Measurements from ENCODE around the gene IL17B.

- TF ChIP-seq CTCF (IDR thresholded peaks at IDR 0.05; ENCODE audit: low read length) (no peak), EZH2 (optimal IDR thresholded peaks at IDR 0.05; ENCODE audit: low read depth, low read length) (no peak), EZH2phosphoT487 (IDR thresholded peaks at IDR 0.05; ENCODE audit: low read length) (no peak)
Observed at GRCh38 chr5:149404746-149405549, 25.9 kb upstream of the IL17B start.
